Astrocyte (in vitro differentiated cells and primary cell): ENCODE results near the gene SYNPO2.

Source experiments
- CTCF ChIP-seq: IDR thresholded peaks from 2 replicates; pipeline ENCODE4 v1.5.1; 2011; ENCODE audit warnings: low read depth, mild to moderate bottlenecking, inconsistent platforms, low read length, moderate library complexity; ENCODE audit not compliant: insufficient read depth
- EZH2 ChIP-seq: IDR thresholded peaks from 2 replicates; pipeline ENCODE4 v1.6.1; 2012; ENCODE audit warnings: mild to moderate bottlenecking, low read length, inconsistent platforms; ENCODE audit not compliant: insufficient read depth

DNA sequence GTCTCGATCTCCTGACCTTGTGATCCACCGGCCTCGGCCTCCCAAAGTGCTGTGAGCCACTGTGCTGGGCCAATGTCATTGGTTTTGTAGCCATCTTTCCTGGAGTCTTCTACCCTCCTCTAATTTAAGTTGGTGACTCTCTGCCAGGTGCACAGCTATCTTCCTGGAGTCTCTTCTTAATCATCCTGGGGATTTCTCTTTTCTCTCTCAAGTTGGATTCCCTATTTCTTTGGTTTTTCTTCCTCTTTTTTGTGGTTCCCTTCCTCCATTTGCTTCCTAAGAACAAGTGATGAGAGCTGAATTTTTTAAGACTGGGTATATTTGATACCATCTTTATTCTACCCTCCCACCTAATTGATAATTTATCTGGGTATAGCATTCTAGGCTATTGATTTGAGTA is 113.8 kb downstream of the SYNPO2 start:
- TF ChIP-seq CTCF (no peak), EZH2 (no peak)
